ENCODE data around the gene UTP14A.
A peak's percentile ranks its signal among the peaks of the same experiment; 100 is the strongest.
"Not testable (repeated sequence)": the region's sequence is repeated elsewhere in the genome, so short reads cannot be mapped to it uniquely, and the experiment has no call there.

The UTP14A gene

DNA sequence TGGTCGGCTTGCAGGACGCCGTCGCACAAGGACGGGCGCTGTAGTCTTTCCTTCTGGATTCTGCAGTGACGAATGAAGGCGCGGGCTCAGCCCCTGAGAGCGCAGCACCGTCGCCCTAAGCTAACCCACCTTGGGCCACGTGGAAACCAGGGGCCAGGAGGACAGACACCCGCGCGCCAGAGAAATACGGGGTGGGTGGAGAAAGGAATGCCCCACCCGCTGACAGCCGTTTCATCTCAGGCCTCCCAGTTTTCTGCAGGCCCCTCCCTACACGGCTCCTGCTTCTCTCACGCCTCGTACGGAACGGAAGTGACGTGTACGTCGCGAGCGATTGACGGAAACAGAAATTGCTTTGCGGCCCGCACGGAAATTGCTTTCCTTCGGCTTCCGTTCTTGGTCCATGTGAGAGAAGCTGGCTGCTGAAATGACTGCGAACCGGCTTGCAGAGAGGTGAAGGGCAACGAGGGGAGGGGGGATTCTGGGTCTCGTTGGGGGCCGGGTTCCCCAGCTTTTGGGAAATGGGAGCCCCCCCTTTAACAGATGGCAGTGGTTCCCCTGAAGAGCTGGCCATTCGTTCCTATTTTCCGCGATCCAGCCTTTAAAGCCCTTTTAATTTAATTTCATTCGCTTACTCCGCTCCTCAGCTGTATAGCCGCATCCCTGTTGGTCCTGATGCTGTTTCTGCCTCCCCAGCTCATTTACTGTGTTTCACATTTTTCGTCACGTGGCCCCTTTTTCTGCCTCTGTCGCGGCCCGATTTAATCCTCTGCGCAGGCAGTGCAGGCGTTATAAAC lies at the start of gene UTP14A:
Gene UTP14A (plus strand): TSS at position 378 of the 794 bp plus-strand sequence. CDS start 47 bp downstream, at position 425.
- DNase-seq = peak; percentile 4

GRCh38 chrX:129859134-129859533 lies 46.8 kb upstream of the UTP14A start:
- DNase-seq = not testable (repeated sequence)

GRCh38 chrX:129866321-129866720 lies 39.6 kb upstream of the UTP14A start:
- DNase-seq = not testable (repeated sequence)

- no peak for DNase-seq
Observed at GRCh38 chrX:129872524-129872923, 33.4 kb upstream of the UTP14A start.

- DNase-seq = no peak
Observed at GRCh38 chrX:129875669-129876068, 30.3 kb upstream of the UTP14A start.

GRCh38 chrX:129876771-129877305 lies 29.1 kb upstream of the UTP14A start:
- no peak for DNase-seq

DNA sequence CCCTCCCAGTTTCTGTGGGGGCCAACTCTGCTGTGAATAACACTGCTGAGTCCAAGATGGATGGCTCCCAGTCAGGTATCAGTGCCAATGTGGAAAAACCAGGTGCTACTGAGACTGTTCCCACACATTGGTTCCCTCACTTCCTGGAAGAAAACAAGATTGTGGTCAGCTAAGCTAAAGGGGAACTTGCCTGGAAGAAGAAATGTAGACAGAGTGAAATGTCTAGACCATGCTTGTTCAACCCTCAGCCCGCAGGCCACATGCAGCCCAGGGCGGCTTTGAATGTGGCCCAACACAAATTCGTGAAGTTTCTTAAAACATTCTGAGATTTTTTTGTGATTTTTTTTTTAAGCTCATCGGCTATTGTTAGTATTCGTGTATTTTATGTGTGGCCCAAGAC lies 28.6 kb upstream of the UTP14A start:
- no peak for DNase-seq

- no peak for DNase-seq
Observed at GRCh38 chrX:129900054-129900453, 5.9 kb upstream of the UTP14A start.

DNA sequence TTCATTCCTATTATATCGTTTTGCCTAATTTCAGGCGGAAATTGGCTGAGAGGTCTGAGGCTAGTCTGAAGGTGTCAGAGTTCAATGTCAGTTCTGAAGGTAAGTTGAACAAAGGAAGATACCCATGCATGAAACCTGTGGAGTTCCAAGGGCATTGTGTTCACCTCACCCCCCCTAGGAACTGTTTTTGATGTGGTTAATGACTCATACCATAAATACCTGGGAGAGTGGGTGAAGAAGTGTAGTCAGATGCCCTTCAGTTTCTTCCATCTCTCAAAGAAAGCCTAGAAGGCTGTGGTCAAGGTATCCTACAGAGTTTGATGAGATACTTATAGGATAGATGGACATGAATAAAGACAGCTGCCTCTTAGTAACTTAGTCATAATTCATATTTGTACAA lies 2.7 kb downstream of the UTP14A start:
- no peak for DNase-seq

DNA sequence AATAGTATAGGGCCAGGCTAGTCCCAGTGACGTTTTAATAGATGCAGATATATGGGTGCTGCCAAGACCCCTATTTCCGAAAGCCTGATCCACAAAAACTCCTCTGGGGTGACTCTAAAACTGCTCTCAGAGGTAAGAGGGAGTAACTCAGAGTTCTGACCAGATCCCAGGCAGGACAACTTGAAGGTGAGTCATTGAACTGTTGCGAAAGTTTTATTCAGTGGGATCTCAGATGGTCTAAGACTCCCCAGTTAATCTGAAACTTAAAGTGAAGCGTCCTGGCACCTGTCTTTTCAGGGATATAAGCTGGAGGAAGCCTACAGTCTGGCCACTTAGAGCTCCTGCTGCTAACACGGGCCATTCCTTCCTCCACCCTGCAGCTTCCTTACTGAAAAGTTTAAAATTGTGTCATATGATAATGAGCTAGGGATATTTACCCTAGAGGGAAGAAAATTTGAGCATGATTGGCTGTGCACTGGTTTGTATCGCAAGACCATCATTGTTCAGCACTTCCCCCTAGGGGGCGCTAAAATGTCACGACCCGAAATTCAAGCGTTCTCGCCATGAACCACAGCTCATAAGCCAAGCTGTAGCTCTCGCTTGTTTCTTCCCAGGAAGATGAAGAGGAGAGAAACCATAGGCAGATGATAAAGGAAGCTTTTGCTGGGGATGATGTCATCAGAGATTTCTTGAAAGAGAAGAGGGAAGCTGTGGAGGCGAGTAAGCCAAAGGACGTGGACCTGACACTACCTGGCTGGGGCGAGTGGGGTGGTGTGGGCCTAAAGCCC lies 19.5 kb downstream of the UTP14A start:
- no peak for DNase-seq

- DNase-seq = no peak
Observed at GRCh38 chrX:129930941-129931410, 25.0 kb downstream of the UTP14A start.

GRCh38 chrX:129931411-129932015 lies 25.5 kb downstream of the UTP14A start:
- DNase-seq = no peak

- no peak for DNase-seq
Observed at GRCh38 chrX:129932016-129932820, 26.3 kb downstream of the UTP14A start.

- DNase-seq = no peak
Observed at GRCh38 chrX:129932821-129933321, 26.9 kb downstream of the UTP14A start.

DNA sequence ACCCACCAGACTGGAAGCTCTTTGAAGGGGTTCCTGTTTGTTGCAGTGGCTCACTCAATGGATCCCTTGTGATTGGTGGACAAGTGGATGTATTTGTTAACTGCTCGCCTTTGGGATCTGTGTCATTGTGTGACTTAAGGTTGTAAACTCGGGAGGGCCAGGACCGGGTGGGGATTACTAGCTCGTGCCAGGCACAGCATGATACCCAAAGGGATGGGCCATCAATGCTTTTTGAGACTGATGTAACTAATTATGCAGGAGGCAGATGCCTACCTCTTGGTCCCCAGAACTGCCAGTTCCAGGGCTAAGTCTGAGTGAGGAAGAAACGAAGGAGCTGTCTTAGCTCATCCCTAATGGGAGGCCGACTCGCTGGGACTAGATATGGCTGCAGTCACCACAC lies 27.7 kb downstream of the UTP14A start:
- DNase-seq = no peak

GRCh38 chrX:129934461-129934860 lies 28.5 kb downstream of the UTP14A start:
- DNase-seq = no peak

GRCh38 chrX:129934952-129935351 lies 29.0 kb downstream of the UTP14A start:
- DNase-seq = no peak

GRCh38 chrX:129938081-129938480 lies 32.1 kb downstream of the UTP14A start:
- no peak for DNase-seq

GRCh38 chrX:129939986-129940385 lies 34.0 kb downstream of the UTP14A start:
- no peak for DNase-seq

GRCh38 chrX:129940721-129941120 lies 34.8 kb downstream of the UTP14A start:
- DNase-seq = no peak

DNA sequence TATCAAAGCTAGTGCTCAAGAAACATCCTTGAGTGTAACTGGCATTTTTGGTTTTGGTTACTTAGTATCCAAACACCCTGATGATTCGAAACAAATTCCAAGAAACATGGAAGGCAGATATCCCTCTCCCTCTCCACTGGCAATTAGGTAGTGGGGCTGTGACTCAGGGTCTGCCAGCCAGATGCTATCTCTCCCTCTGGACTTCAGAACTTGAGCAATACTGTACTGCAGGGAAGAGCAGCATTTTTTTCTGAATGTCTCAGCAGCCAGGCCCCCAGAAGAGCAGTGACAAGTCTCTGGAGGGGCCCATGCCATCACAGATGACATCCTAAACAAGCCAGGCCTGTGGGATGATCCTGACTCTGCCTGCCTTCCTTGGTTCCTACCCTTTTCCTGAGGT lies 39.2 kb downstream of the UTP14A start:
- DNase-seq = no peak

DNA sequence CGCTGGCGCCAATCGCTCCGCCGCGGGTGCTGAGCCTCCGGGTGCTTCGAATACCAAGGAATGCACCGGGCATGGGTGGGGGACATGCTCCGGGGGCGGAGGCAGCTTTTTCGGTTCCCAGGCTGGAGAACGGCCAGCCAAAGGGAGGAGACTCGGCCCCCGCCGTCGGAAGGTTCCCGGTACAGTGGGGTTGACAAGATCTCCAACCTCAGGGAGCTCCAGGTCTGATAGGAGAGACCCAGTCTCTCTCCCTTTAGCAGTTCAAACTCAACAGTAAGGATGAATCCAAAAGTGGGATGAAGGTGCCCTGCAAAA lies 47.3 kb downstream of the UTP14A start:
- DNase-seq = no peak

Measured in cortex of kidney (tissue), 1 donor.